ENCODE measurements around the gene DLX1.
"Not testable (repeated sequence)": the region's sequence is repeated elsewhere in the genome, so short reads cannot be mapped to it uniquely, and the experiment has no call there.

DLX1 gene

GRCh38 chr2:172114579-172114978, 29.3 kb downstream of the DLX1 start:
- no peak for DNase-seq (ENCODE audit: low read depth in 2 of 2)

- DNase-seq (ENCODE audit: low read depth in 2 of 2) = no peak
Measured at GRCh38 chr2:172116107-172116506, 30.8 kb downstream of the DLX1 start.

- DNase-seq (ENCODE audit: low read depth in 2 of 2) = no peak
Measured at GRCh38 chr2:172119089-172119488, 33.8 kb downstream of the DLX1 start.

GRCh38 chr2:172120118-172120517, 34.8 kb downstream of the DLX1 start:
- no peak for DNase-seq (ENCODE audit: low read depth in 2 of 2)

- DNase-seq (ENCODE audit: low read depth in 2 of 2) = no peak
Measured at GRCh38 chr2:172128484-172128883, 43.2 kb downstream of the DLX1 start.

- no peak for DNase-seq (ENCODE audit: low read depth in 2 of 2)
Measured at GRCh38 chr2:172129404-172129803, 44.1 kb downstream of the DLX1 start.

GRCh38 chr2:172131713-172132555, 46.6 kb downstream of the DLX1 start:
- DNase-seq (ENCODE audit: low read depth in 2 of 2) = no peak

- DNase-seq (ENCODE audit: low read depth in 2 of 2) = no peak
Measured at GRCh38 chr2:172134270-172134669, 49.0 kb downstream of the DLX1 start.

GRCh38 chr2:172135446-172135845, 50.1 kb downstream of the DLX1 start:
- no peak for DNase-seq (ENCODE audit: low read depth in 2 of 2)

- no peak for DNase-seq (ENCODE audit: low read depth in 2 of 2)
Measured at GRCh38 chr2:172137109-172137508, 51.8 kb downstream of the DLX1 start.

GRCh38 chr2:172137943-172138342, 52.6 kb downstream of the DLX1 start:
- no peak for DNase-seq (ENCODE audit: low read depth in 2 of 2)

- DNase-seq (ENCODE audit: low read depth in 2 of 2) = not testable (repeated sequence)
Measured at GRCh38 chr2:172138727-172139126, 53.4 kb downstream of the DLX1 start.

Data from stimulated activated CD8-positive, alpha-beta memory T cell treated with anti-CD3 and anti-CD28 coated beads, Interleukin-7, amount 100 ng/mL, for 4 hours (primary cell).